Endothelial cell of umbilical vein (primary cell): ENCODE results near the gene HOXA4. TPM values are rescaled to one million over a fixed set of nuclear protein-coding genes. Genes with fewer than 3 reads are reported as not detected.

ENCODE experiments used
- BruUV-seq: library from RNA; stranded (reverse); fragments of 400-500 nt; replicated peaks from 2 replicates; lab custom pipeline; 2021; lab: Mats Ljungman, UMichigan
- CTCF ChIA-PET: fragments of 300-600, 350-600 bp; sonication (Branson Sonifier 250); formaldehyde crosslinking; loops from one replicate; lab custom pipeline; 2021; ENCODE audit warnings: antibody characterized with exemption, inconsistent platforms; lab: Charles Lee
- POLR2A ChIA-PET: fragments of 300-600, 350-600 bp; sonication (Branson Sonifier 250); formaldehyde crosslinking; loops from one replicate; lab custom pipeline; 2021; ENCODE audit warnings: antibody characterized with exemption, inconsistent platforms; lab: Charles Lee
- DNase-seq: peaks from one replicate; pipeline ENCODE4 v3.0.0-alpha.2; 2011; ENCODE audit warnings: low read depth, low spot score
- FAIRE-seq: peaks from 2 replicates; lab custom pipeline; 2011; peaks lifted over from hg19 to GRCh38; lab: Jason Lieb, UNC
- H2AFZ ChIP-seq: 2 replicates; pipeline ENCODE4 v1.6.0; 2012; ENCODE audit warnings: low read depth, low read length, control low read depth, inconsistent platforms
- H3K27ac ChIP-seq: 2 replicates; pipeline ENCODE4 v1.5.1; 2011; ENCODE audit warnings: low read depth, mild to moderate bottlenecking, control low read depth, low read length, moderate library complexity; ENCODE audit not compliant: insufficient read depth
- H3K27me3 ChIP-seq, 2 experiments: 2 replicates each; pipeline versions ENCODE4 v1.6.0 to v1.6.1; 2011; ENCODE audit warnings: low read length in 2 of 2, mixed read lengths in 1 of 2; ENCODE audit not compliant: control insufficient read depth in 2 of 2, insufficient read depth in 2 of 2
- H3K36me3 ChIP-seq, 2 experiments: 2 replicates in 1 of 2; 3 replicates in 1 of 2; pipeline ENCODE4 v1.5.1; 2011; ENCODE audit warnings: low read length in 2 of 2, mild to moderate bottlenecking in 1 of 2, moderate library complexity in 1 of 2; ENCODE audit not compliant: control insufficient read depth in 2 of 2, insufficient read depth in 2 of 2; ENCODE audit errors: extremely low read depth in 1 of 2
- H3K4me1 ChIP-seq: 3 replicates; pipeline ENCODE4 v1.5.1; 2011; ENCODE audit warnings: mild to moderate bottlenecking, low read length; ENCODE audit not compliant: control insufficient read depth, insufficient read depth; ENCODE audit errors: extremely low read depth
- H3K4me2 ChIP-seq: 2 replicates; pipeline ENCODE4 v1.6.1; 2011; ENCODE audit warnings: low read length, control low read depth, mixed read lengths; ENCODE audit not compliant: insufficient read depth
- H3K4me3 ChIP-seq, 3 experiments: fragments of 200-600 bp in 1 of 3; sonication (generic), shearing (Covaris generic) in 1 of 3; replicated peaks in 1 of 3; 2 replicates each; pipeline ENCODE4 v1.5.1; 2011 to 2016; ENCODE audit warnings: control low read depth in 3 of 3, low read length in 3 of 3, mild to moderate bottlenecking in 2 of 3, inconsistent platforms in 1 of 3, low read depth in 1 of 3, moderate library complexity in 1 of 3; ENCODE audit not compliant: insufficient read depth in 1 of 3
- H3K79me2 ChIP-seq: 2 replicates; pipeline ENCODE4 v1.6.0; 2012; ENCODE audit warnings: low read length, inconsistent platforms; ENCODE audit not compliant: control insufficient read depth, insufficient read depth
- H3K9ac ChIP-seq: replicated peaks from 2 replicates; pipeline ENCODE3; 2011; ENCODE audit warnings: low read length, control low read depth; ENCODE audit not compliant: insufficient read depth; ENCODE audit errors: extremely low read depth
- H3K9me1 ChIP-seq: replicated peaks from 3 replicates; pipeline ENCODE4 v1.6.0; 2011; ENCODE audit warnings: mild to moderate bottlenecking, low read length; ENCODE audit not compliant: control insufficient read depth, insufficient read depth; ENCODE audit errors: extremely low read depth
- H3K9me3 ChIP-seq: replicated peaks from 2 replicates; pipeline ENCODE4 v1.5.1; 2012; ENCODE audit warnings: low read length, inconsistent platforms; ENCODE audit not compliant: control insufficient read depth, insufficient read depth
- H4K20me1 ChIP-seq: replicated peaks from 2 replicates; pipeline ENCODE3; 2011; ENCODE audit warnings: mild to moderate bottlenecking, low read length; ENCODE audit not compliant: control insufficient read depth, insufficient read depth; ENCODE audit errors: extremely low read depth
- CTCF ChIP-seq, 2 donors: IDR thresholded peaks; 1 replicate in 1 of 2; 2 replicates in 1 of 2; pipeline ENCODE4 v1.5.1; 2011; ENCODE audit warnings: low read length in 2 of 2, mild to moderate bottlenecking in 2 of 2, moderate library complexity in 2 of 2, control low read depth in 1 of 2, inconsistent platforms in 1 of 2, low read depth in 1 of 2; ENCODE audit not compliant: insufficient read depth in 1 of 2; ENCODE audit errors: extremely low read depth in 1 of 2
- EZH2 ChIP-seq: IDR thresholded peaks from 2 replicates; pipeline ENCODE4 v1.6.1; 2012; ENCODE audit warnings: borderline replicate concordance, low read depth, mild to moderate bottlenecking, moderate library complexity, low read length, inconsistent platforms; ENCODE audit not compliant: severe bottlenecking
- FOS ChIP-seq: IDR thresholded peaks from 2 replicates; pipeline ENCODE4 v1.6.1; 2011; ENCODE audit warnings: mild to moderate bottlenecking, low read length, moderate library complexity, borderline replicate concordance; ENCODE audit not compliant: insufficient read depth
- GATA2 ChIP-seq: IDR thresholded peaks from 2 replicates; pipeline ENCODE4 v1.7.0; 2011; ENCODE audit warnings: low read depth, mild to moderate bottlenecking, moderate library complexity, mixed read lengths, low read length; ENCODE audit not compliant: insufficient read length, insufficient read depth
- JUN ChIP-seq: IDR thresholded peaks from 2 replicates; pipeline ENCODE4 v1.6.1; 2011; ENCODE audit warnings: borderline replicate concordance, low read depth; ENCODE audit not compliant: insufficient read length, insufficient read depth
- MAX ChIP-seq: IDR thresholded peaks from 2 replicates; pipeline ENCODE4 v1.6.1; 2011; ENCODE audit not compliant: insufficient read depth, insufficient read length
- MYC ChIP-seq: IDR thresholded peaks from one replicate; pipeline ENCODE4 v1.6.1; 2011; ENCODE audit warnings: mild to moderate bottlenecking, low read depth, low read length
- POLR2A ChIP-seq: IDR thresholded peaks from 2 replicates; pipeline ENCODE4 v1.6.1; 2012; ENCODE audit warnings: low read depth, mild to moderate bottlenecking, control low read depth, low read length
- POLR2AphosphoS5 ChIP-seq: IDR thresholded peaks from 2 replicates; pipeline ENCODE4 v1.6.1; 2012; ENCODE audit warnings: low read depth, mild to moderate bottlenecking, control low read depth, low read length, moderate library complexity; ENCODE audit not compliant: insufficient read depth
- dilution Hi-C: fragments of 300-500 bp; cut with MboI; formaldehyde crosslinking; loops from one replicate; pipeline ENCODE4 v1.15.0; 2019; ENCODE audit warnings: low sequenced_read_pairs; ENCODE audit not compliant: extremely low pct_ligation_motif_present
- intact Hi-C: fragments of 100-400 bp; cut with micrococcal nuclease; formaldehyde crosslinking; loops from one replicate; pipeline ENCODE4 v1.10.0; 2022
- polyA plus RNA-seq, 4 experiments: library from polyadenylated mRNA; depleted of rRNA in 3 of 4; stranded (reverse) in 3 of 4; unstranded in 1 of 4; fragments of >200 nt; gene quantifications; 2 replicates each; pipeline versions ENCODE4 v1.2.1 to v1.2.3, GENCODE V29; 2011 to 2012; ENCODE audit warnings: missing spikeins in 1 of 4
- total RNA-seq: library from RNA; stranded (reverse); gene quantifications from 2 replicates; pipeline ENCODE4 v1.2.3, GENCODE V29; 2021

Gene HOXA4
- total and polyA plus RNA-seq, 2 donors (not counting 3 experiments of a cell fraction or from before 2014, with no cell fraction given) = 4.9 to 8.1 TPM

- POLR2A ChIA-PET = no interaction called here
- CTCF ChIA-PET = interaction anchor here (1.2 to 2.0 kb wide), 3 partner anchors 11 to 25 kb away, joined by 3 to 8 read pairs (median 5); partner anchors contain the start of gene HOXA5
Measured at GRCh38 chr7:27154369-27154768, 23.8 kb upstream of the HOXA4 start.

More at GRCh38 chr7:27154369-27154768, 23.8 kb upstream of the HOXA4 start:
- Histone ChIP-seq H3K4me3 (peak overlapping the region in 1 of 3 experiments; percentile 60), H3K27me3 (no peaks in the 10 kb centered on the region), H3K27ac (peak overlapping the region; percentile 96), H3K4me2 (peak overlapping the region; percentile 92), H3K9me1 (no peaks in the 10 kb centered on the region), H2AFZ (no peak overlapping the region), H3K9me3 (no peaks in the 10 kb centered on the region), H3K36me3 (no peaks in the 10 kb centered on the region), H3K9ac (peak overlapping the region; percentile 78), H4K20me1 (no peaks in the 10 kb centered on the region), H3K4me1 (peaks cover 68% of the 10 kb centered on the region), H3K79me2 (peaks cover 88% of the 10 kb centered on the region)
- no peak for TF ChIP-seq MYC
- TF ChIP-seq GATA2 = no peak
- TF ChIP-seq MAX = no peak
- no peak for TF ChIP-seq CTCF (IDR thresholded peaks at IDR 0.05; ENCODE audit: extremely low read depth in 1 of 2, insufficient read depth in 1 of 2, low read depth in 1 of 2, low read length in 2 of 2)
- no peak for TF ChIP-seq FOS
- TF ChIP-seq POLR2AphosphoS5 = no peak
- no peak for TF ChIP-seq EZH2
- TF ChIP-seq POLR2A = no peak
- no peak for TF ChIP-seq JUN
- dilution Hi-C loops (loop anchor here (25.0 kb wide), 1 partner anchor 967 kb away; no protein-coding TSS in a partner anchor), intact Hi-C loops (no loop called here)
- DNase-seq (no peak), FAIRE-seq (no peak)
- BruUV-seq = TSS peak; percentile 3
